ES-I3 (cell line): ENCODE measurements around the gene DDIAS.
"Not testable (repeated sequence)": the region's sequence is repeated elsewhere in the genome, so short reads cannot be mapped to it uniquely, and the experiment has no call there.

Source experiments
- H3K36me3 ChIP-seq: 2 replicates; pipeline ENCODE4 v1.6.1; 2013; ENCODE audit warnings: mild to moderate bottlenecking, low read length, control low read depth, moderate library complexity; ENCODE audit not compliant: insufficient read depth
- H3K4me1 ChIP-seq: 2 replicates; pipeline ENCODE4 v1.6.1; 2013; ENCODE audit warnings: mild to moderate bottlenecking, control low read depth, low read length; ENCODE audit not compliant: insufficient read depth
- H3K9ac ChIP-seq: 2 replicates; pipeline ENCODE4 v1.6.1; 2013; ENCODE audit warnings: low read depth, mild to moderate bottlenecking, low read length, moderate library complexity
- H3K9me3 ChIP-seq: 2 replicates; pipeline ENCODE4 v1.6.1; 2013; ENCODE audit warnings: mild to moderate bottlenecking, low read length, moderate library complexity; ENCODE audit not compliant: control insufficient read depth, insufficient read depth

Gene DDIAS

DNA sequence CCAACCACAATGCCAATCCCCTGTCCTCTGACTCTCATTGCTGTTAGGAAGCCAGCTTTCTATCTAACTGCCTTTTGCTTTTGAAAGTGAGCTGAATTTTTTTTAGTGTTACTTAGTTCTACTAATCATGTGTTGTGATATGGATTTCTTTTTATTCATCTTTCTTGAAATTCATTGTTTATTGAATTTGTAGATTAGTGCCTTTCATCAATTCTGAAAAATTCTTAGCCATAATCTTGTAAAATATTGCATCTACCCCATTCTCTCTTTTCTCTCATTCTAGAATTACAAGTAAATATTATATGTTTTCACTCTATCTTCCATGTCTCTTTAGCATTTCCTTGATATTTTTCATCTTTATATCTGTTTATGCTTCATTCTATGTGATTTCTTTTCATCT is 47.8 kb downstream of the DDIAS start:
- no peak overlapping the region for H3K9ac ChIP-seq
- no peaks in the 10 kb centered on the region for H3K36me3 ChIP-seq
- no peaks in the 10 kb centered on the region for H3K9me3 ChIP-seq
- no peaks in the 10 kb centered on the region for H3K4me1 ChIP-seq

- H3K9me3 ChIP-seq, H3K9ac ChIP-seq, H3K36me3 ChIP-seq, H3K4me1 ChIP-seq: not testable (repeated sequence)
Observed at GRCh38 chr11:82950502-82950901, 49.0 kb downstream of the DDIAS start.

GRCh38 chr11:82955736-82956453 is 54.4 kb downstream of the DDIAS start:
- H3K9ac ChIP-seq = peak overlapping the region; percentile 11; the same call in 1 of the 2 replicates
- H3K36me3 ChIP-seq, H3K9me3 ChIP-seq, H3K4me1 ChIP-seq: not testable (repeated sequence)

DNA sequence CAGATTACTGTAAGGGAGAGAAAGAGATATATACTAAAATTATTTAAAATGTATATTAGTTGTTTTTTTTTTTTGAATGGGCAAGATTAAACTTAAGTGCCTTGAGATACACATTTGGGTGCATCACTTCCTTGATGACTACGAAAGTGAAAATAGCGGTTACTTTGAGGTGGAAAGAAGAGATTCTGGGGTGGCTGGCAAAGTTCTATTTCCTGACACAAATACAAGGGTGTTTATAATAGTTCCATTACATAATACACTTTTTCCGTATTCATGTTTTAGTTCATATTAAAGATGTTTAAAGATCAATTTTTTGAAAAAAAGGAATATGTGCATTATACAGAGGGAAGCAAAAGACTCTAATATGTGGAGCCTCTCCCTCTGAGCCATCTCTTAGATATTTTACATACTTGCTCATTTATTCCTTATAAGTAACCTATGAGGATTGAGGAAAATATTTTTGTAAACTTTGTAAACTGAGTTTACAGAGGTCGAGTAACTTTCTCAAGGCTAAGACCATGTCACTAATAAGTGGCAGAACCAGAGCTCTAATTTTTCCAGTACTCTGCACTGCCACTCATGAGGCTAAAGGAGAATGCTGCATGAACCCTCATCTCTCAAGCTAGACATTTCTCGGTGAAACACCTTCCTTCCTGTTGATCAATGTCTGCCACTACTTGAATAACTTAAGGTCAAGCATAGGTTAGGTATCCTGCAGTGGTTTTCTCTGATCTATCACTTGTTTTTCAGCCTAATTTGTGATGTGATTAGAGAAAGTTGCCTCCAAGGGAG is 58.6 kb downstream of the DDIAS start:
- H3K36me3 ChIP-seq = no peaks in the 10 kb centered on the region
- peaks cover 8% of the 10 kb centered on the region; the same call in 1 of the 2 replicates for H3K4me1 ChIP-seq
- H3K9me3 ChIP-seq = no peaks in the 10 kb centered on the region; the same call in 1 of the 2 replicates
- H3K9ac ChIP-seq = no peak overlapping the region

- Histone ChIP-seq H3K36me3 (no peaks in the 10 kb centered on the region), H3K9ac (no peak overlapping the region), H3K9me3 (no peaks in the 10 kb centered on the region; the same call in 1 of the 2 replicates), H3K4me1 (peaks cover 6% of the 10 kb centered on the region; the same call in 1 of the 2 replicates)
Observed at GRCh38 chr11:82960779-82961143, 59.2 kb downstream of the DDIAS start.

DNA sequence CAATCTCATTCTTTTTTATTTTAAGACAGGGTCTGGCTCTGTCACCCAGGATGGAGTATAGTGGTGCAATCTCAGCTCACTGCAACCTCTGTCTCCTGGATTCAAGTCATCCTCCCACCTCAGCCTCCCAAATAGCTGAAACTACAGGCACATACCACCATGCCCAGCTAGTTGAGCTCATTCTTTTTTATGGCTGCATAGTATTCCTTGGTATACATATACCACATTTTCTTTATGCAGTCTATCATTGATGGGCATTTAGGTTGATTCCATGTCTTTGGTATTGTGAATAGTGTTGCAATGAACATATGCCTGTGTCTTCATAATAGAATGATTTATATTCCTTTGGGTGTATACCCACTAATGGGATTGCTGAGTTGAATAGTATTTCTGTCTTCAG is 60.5 kb downstream of the DDIAS start:
- not testable (repeated sequence) for H3K9ac ChIP-seq, H3K9me3 ChIP-seq, H3K36me3 ChIP-seq, H3K4me1 ChIP-seq

DNA sequence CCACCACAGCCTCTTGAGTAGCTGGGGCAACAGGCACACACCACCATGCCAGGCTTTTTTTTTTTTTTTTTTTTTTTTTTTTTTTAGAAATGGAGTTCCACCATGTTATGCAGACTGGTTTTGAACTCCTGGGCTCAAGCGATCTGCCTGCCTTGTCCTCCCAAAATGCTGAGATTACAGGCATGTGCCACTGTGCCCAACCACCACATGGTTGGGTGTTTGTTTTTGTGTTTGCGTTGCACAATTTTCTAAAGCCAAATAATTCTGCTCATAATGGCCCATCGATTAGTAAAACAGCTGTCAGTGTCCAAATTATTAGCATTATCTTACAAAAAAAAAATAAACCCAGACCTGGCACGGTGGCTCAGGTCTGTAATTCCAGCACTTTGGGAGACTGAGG is 65.8 kb downstream of the DDIAS start:
- Histone ChIP-seq H3K9ac (no peak overlapping the region), H3K4me1 (no peaks in the 10 kb centered on the region), H3K9me3 (no peaks in the 10 kb centered on the region; the same call in 1 of the 2 replicates), H3K36me3 (no peaks in the 10 kb centered on the region)

DNA sequence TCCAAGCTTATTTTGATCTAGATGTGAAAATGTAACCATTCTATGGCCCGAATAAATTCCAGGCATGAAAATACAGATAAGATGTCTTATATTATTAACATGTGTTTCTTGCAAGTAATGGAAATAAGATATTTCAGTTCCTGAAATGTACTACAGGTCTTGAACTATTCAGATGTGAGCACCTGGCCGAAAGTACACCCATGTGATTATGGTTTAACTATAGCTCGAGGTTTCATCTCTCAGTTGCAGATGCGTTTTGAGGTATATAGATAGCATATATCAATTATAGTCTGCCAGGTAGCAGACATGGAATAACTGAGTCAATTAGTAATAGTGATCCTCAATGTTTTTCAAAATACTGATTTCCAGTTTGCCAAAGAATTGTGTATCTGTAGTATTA is 68.3 kb downstream of the DDIAS start:
- Histone ChIP-seq H3K9ac (no peak overlapping the region), H3K4me1 (no peaks in the 10 kb centered on the region), H3K36me3 (no peaks in the 10 kb centered on the region), H3K9me3 (no peaks in the 10 kb centered on the region)

DNA sequence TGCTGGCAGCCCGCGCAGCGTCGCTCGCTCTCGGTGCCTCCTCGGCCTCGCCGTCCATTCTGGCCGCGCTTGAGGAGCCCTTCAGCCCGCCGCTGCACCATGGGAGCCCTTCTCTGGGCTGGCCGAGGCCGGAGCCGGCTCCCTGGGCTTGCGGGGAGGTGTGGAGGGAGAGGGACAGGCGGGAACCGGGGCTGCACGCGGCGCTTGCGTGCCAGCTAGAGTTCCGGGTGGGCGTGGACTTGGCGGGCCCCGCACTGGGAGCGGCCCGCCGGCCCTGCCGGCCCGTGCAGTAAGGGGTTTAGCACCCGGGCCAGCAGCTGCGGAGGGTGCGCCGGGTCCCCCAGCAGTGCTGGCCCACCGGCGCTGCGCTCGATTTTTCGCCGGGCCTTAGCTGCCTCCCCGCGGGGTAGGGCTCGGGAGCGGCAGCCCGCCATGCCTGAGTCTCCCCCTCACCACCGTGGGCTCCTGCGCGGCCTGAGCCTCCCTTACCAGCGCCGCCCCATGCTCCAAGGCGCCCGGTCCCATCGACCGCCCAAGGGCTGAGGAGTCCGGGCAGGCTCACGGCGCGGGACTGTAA is 69.1 kb downstream of the DDIAS start:
- not testable (repeated sequence) for H3K9me3 ChIP-seq, H3K36me3 ChIP-seq, H3K4me1 ChIP-seq, H3K9ac ChIP-seq

GRCh38 chr11:82971519-82971946 is 70.0 kb downstream of the DDIAS start:
- not testable (repeated sequence) for H3K9me3 ChIP-seq, H3K4me1 ChIP-seq, H3K9ac ChIP-seq, H3K36me3 ChIP-seq

GRCh38 chr11:82972103-82972502 is 70.6 kb downstream of the DDIAS start:
- H3K9ac ChIP-seq = no peak overlapping the region
- no peaks in the 10 kb centered on the region for H3K4me1 ChIP-seq
- no peaks in the 10 kb centered on the region for H3K9me3 ChIP-seq
- no peaks in the 10 kb centered on the region for H3K36me3 ChIP-seq

DNA sequence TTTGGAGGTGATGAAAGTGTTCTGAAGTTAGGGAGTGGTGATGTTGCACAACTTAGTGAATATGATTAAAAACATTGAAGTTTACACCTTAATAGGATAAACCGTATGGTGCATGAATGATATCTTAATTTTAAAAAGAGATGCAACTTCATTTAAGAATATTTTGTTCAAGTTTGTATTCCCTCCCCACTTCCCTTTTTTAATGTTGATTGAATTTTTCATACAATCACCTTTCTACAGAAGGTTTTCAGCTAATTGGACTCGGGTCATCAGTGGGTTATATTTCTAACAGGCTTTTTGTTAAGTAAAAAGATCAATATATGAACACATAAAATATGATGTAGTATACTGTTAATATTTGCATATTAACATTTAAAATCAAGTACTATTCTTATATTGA is 72.6 kb downstream of the DDIAS start:
- Histone ChIP-seq H3K36me3 (no peaks in the 10 kb centered on the region), H3K9me3 (no peaks in the 10 kb centered on the region), H3K9ac (no peak overlapping the region), H3K4me1 (no peaks in the 10 kb centered on the region)

DNA sequence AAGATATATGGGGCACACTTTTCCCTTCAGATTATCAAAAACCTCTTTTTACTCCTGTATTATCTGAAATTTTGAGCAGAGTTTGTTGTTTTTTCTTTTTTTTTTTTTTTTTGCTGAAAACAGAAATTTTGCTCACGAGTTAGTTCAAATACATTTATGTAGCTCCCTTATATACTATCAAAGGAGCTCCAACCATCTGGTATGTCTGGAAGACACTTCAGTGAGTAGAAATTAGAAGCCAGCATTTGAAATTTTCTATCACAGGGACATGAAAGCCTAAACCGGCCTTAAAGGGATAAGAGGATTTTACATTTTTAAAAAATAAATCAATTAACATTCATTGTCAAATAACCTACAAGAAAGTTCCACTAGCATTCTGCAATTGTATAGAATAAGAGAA is 73.3 kb downstream of the DDIAS start:
- H3K4me1 ChIP-seq = no peaks in the 10 kb centered on the region
- H3K36me3 ChIP-seq = no peaks in the 10 kb centered on the region
- no peaks in the 10 kb centered on the region for H3K9me3 ChIP-seq
- no peak overlapping the region for H3K9ac ChIP-seq

DNA sequence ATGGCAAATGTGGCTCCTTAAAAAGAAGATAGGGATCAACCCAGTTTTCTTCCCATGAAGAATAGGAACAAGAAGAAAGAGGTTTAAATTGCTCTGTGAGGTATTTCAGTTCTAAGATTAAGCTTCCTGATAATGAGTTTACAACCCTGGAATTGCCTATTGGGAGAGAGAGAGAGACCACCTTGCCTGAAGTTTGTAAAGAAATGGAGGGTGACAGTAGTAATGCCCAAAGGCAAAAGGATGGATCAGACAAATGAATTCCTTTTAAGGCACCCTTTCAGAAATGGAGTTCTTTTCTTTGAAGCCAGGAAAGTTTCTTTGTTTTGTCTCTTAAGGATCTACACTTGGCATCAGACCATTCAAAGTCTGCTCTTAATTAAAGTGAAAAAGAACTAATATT is 74.3 kb downstream of the DDIAS start:
- Histone ChIP-seq H3K36me3 (no peaks in the 10 kb centered on the region), H3K9me3 (no peaks in the 10 kb centered on the region), H3K4me1 (no peaks in the 10 kb centered on the region), H3K9ac (no peak overlapping the region)

- Histone ChIP-seq H3K9ac (no peak overlapping the region), H3K36me3 (no peaks in the 10 kb centered on the region; the same call in 1 of the 2 replicates), H3K9me3 (no peaks in the 10 kb centered on the region), H3K4me1 (no peaks in the 10 kb centered on the region)
Observed at GRCh38 chr11:82976786-82977185, 75.2 kb downstream of the DDIAS start.
